NT2/D1 (cell line): ENCODE measurements around the gene ZNF784.
"Not testable (repeated sequence)": the region's sequence is repeated elsewhere in the genome, so short reads cannot be mapped to it uniquely, and the experiment has no call there.

ENCODE experiments used
- SUZ12 ChIP-seq: IDR thresholded peaks from 2 replicates; pipeline ENCODE4 v1.6.1; 2011; ENCODE audit not compliant: insufficient read length, insufficient read depth; ENCODE audit errors: extremely low read depth
- ZNF274 ChIP-seq: IDR thresholded peaks from 2 replicates; pipeline ENCODE4 v1.6.1; 2011; ENCODE audit warnings: mild to moderate bottlenecking, low read depth, low read length

GRCh38 chr19:55583897-55584296 is 40.5 kb downstream of the ZNF784 start:
- not testable (repeated sequence) for TF ChIP-seq SUZ12, ZNF274
